NCI-H2171 treated with DMSO at 0.1 percent for 48 hours (cell line): ENCODE data around the gene RAI1.

Experiments
- DNase-seq: peaks from one replicate; lab custom pipeline; 2025; lab: John Stamatoyannopoulos, UW

Gene RAI1

DNA sequence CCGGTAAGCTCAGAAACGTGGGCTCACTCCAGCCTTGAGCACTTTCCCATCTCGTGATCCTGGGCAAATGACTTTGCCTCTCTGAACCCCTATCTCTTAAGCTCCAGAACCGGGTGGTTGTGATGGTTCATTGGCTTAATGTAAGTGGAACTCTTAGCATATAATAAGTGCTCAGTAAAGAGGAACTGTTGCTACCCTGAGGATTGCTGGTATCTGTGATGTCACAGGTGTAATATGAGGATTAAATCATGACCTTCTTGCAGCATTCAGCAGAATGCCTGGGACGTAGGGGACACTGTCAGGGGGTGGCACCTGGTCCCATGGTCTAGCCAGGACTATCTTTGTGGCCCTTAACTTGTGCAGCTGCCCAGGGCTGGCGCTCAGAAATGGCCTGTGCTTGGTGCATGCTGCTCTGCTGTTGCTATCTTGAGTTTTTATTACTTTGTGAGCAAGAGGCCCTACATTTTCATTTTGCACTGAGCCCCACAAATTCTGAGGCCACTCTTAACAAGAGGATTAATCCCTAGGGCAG lies 86.7 kb downstream of the RAI1 start:
- no peak for DNase-seq

- no peak for DNase-seq
Measured at GRCh38 chr17:17768424-17769088, 87.3 kb downstream of the RAI1 start.

DNA sequence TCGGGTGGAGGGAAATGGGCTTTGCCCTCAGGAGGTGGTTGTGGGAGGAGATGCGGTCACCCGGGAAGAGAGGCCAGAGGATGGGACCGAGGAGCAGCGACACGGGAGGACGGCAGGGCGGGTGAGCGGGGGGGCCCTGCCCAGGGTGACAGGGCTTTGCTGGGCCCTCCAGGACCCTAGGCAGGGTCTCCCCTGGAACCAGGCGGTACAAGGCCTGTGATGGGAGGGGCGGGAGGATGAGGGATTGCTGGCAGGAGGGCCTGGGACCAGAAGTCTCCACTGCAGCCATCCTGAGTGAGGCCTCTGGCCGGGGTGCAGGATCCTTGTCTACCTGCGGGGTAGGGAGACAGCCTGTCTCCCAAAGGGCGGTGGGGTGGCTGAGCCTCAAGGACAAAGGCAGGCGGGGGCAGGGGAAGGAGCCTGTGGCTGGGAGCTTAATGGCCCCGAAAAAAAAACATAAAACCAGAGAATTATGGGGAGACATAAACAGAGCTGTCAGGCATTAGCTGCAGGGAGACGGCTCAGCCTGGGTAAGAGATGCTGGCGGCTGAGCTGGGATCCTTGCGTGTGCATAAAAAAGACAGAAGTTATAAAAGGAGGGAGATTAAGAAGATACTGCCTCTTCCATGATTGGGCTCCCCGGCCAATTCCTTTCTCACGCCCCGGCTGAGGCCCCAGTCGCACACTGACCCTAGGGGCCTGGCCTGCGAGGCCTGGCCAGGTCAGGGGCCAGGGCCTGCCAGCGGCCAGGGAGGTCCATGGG lies 88.8 kb downstream of the RAI1 start:
- DNase-seq = peak; percentile 8

DNA sequence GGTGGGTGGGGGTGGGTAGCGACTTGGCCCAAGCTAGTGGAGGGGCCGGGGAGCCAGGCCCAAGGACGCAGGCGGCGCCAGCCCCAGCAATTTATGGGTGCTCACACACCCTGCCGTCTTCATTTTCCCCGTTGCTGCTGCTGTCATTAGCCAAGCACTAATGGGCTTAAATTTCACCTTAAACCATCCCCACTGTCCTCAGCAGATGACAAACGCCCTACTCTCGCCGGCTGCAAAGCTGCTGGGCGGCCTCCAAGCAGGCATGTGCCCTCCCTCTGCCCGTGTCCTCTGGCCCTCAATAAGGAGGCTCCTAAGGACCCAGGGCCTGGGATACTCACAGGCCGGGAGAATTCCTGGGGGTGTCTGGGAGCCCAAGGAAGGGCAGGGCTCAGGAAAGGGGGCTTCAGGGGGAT lies 89.4 kb downstream of the RAI1 start:
- no peak for DNase-seq

DNA sequence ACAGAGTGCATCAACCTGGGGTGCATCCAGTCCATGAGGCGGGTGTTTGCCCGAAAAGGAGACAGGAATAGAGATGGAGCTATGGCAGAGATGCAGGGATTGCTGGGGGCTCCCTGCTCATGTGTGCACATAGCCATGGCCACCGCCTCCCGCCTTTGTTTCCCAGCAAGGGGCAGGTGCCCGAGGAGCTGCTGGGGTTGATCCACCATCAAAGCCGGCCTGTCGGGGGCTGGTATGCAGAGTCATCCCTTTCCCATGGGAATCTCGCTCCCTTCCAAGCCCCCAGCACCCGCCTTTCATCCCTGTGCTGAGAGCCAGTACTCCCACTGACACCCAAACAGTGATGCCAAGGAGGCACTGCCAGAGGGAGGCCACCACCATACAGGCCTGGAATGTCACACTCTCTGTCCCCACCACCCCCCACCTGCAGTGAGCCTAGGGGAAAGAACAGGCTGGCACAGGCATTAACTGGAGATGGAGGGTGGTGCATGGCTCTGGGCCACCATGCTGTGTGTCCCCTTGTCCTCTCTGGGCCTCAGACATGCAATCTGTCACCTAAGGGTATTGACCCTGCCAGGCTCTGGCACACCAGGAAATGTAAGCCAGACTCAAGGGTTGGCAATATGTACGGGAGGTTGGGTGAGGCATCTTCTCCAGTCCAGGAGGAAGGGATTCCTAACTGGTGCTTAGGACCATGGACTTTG lies 90.4 kb downstream of the RAI1 start:
- no peak for DNase-seq

GRCh38 chr17:17772231-17772630 lies 91.0 kb downstream of the RAI1 start:
- DNase-seq = no peak

DNA sequence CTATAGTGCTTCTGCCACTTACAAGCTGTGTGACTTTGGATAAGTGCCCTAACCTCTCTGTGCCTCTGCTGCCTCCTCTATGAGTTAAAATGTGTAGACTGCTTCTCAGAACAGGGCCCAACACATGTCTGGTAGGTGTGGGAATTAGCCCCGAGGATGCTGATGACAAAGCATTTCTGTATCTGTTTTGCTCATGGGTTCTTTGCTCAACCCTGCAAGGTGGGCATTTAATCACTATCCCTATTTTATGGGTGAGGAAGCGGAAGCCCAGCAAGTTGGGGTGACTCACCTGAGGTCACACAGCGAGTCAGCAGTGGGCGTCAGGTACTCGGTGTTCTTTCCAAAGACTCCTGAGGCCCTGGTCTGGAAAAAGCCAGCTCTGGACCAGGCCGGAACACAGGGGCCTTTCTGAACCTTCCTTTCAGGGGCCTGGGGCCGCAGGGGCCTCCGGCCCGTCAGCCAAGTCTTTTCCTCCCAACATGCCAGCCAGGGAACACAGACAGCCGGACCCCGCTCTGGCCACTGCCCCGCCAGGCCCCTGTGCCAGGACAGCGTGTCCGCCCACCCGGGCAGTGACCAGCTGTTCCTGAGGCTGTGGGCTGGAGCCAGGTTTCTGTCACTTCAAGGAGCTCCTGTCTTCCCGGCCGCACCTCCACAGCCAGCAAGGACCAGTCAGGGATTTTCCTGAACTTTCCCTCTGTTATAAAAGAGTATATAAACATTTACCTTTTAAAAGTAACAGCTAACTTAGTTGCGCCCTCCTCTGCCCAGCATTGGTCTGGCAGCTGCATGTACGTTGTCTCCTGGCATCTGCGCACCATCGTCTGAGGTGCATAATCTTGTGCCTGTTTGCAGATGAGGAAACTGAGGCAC lies 93.0 kb downstream of the RAI1 start:
- DNase-seq = no peak

- DNase-seq = no peak
Measured at GRCh38 chr17:17776889-17777288, 95.6 kb downstream of the RAI1 start.

- no peak for DNase-seq
Measured at GRCh38 chr17:17778308-17779014, 97.2 kb downstream of the RAI1 start.

DNA sequence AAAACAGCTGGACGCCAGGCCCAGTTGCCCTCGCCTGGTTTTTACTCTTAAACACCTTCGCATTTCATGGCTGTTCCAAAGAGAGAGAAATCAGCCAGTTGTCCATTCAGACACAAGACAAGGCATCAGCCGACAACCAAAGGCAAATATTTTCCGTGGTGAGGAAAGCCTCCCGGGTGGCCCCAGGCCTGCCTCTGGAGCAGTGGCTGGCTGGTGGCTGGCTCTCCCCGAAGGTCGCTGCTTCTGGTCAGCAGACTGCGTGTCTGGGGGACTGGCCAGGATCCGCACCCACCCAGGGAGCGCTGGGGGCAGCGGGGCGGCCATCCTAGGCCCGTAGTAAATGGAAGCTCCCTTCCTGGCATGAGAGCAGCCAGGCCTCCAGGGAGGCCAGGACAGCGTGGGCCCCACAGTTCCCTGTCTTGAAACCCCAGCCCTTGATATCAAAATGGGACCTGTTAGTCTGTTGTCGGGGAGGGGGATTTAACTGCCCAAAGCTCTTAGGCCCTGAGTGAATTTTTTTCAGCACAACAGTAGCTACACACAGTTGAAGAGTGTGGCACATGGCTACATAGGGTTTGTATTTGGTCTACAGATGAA lies 97.9 kb downstream of the RAI1 start:
- DNase-seq = no peak

DNA sequence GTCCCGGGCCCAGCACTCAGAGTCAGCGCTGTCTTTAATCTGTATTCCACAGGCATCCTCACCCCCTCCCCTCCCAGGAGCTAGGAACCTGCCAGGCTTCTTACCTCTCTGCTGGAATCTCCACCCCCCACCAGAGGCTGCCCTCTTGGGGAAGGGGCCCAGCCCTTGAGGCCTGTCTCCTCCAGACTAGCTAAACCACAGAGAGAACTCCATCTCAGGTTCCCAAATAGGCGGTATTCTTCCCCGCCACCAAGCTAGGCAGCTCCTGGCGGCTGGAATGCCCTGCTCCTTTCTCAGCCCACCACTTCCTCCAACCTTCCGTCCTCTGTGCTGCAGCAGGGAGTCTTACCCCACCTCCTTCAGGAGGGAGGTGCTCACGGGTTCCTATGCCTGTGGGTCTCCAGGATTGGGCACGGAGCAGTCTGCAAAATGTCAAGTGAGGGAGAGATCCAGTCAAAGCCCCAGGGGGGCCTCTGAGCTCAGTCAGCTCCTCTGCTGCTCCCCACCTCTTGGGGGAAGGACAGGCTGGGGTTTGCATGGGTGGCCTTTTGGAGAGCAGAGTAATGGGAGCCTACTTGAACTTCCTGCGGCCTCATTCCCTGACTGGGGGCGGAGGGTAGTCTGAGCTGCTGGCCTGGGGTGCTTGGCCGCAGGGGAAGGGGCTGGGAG lies 99.8 kb downstream of the RAI1 start:
- DNase-seq = peak; percentile 87

DNA sequence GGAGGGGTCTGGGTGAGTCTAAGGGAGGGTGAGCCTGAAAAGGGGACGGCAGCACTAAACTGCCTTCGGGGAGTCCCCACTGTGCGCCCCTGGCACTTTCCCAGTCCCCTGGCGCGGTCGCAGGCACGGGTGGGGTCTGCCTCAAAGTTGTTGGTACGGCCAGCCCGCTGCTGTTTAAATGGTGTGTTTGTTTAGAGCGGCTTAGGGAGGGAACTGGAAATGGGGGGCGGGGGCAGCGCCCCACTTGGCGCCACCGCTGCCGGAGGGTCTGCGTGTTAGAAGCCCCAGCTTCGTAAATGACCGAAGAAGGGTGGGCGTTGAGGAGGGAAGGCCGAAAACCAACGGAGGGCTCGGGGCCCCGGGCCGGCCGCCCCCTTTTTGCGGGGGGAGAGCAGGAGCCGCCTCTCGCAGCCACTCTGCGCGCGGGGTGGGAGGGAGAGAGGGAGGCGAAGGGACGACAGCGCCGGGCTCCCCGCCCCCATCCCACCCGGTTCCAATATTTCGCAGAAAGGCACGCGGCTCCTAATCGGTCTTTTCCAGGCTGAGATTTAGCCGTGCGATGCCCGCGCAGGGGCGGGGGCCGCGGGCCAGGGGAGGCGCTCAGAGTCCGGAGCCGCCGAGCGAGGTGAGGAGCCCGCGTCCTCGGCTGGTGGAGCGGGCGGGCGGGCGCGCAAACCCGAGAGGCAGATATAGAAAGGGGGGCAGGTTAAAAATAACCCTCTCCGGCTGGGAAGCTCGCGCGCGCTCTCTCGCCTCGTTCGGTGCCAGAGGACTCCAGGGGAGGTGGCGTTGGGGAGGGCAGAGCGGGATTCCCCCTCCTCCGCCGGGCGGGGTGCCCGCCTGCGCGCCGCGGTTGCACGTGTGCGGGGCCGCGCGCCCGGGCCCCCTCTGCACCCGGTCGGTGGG lies 100.6 kb downstream of the RAI1 start:
- peak; percentile 82 for DNase-seq

DNA sequence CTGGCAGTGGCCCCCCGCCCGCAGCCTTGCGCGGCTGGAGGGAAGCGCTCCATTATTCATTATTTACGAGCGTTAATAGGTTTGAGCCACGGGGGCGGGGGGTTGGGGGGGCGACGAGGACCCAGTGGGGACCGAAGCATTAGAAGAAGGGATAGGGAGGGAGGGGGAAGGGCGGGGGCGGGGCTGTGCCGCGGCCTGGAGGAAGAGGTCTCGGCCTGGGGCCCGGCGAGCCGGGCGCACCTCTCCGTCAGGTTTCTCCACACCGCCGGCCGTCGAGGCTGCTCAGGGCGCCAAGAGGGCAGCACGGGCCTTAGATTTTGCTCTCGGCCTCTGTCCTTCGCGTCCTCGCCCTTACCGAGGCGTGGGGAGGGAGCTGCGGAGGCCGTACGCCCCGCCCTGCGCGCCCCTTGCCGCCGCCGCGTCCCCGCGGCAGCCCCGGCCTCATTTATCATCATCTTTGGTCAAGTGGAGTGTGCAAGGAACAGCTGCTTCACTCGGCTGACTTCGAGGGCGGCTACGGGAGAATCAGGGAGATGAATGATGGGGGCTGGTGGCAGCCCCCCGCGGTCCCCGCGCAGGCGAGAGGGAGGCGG lies 101.4 kb downstream of the RAI1 start:
- DNase-seq = peak; percentile 87

- peak; percentile 96 for DNase-seq
Measured at GRCh38 chr17:17783116-17783824, 102.0 kb downstream of the RAI1 start.

DNA sequence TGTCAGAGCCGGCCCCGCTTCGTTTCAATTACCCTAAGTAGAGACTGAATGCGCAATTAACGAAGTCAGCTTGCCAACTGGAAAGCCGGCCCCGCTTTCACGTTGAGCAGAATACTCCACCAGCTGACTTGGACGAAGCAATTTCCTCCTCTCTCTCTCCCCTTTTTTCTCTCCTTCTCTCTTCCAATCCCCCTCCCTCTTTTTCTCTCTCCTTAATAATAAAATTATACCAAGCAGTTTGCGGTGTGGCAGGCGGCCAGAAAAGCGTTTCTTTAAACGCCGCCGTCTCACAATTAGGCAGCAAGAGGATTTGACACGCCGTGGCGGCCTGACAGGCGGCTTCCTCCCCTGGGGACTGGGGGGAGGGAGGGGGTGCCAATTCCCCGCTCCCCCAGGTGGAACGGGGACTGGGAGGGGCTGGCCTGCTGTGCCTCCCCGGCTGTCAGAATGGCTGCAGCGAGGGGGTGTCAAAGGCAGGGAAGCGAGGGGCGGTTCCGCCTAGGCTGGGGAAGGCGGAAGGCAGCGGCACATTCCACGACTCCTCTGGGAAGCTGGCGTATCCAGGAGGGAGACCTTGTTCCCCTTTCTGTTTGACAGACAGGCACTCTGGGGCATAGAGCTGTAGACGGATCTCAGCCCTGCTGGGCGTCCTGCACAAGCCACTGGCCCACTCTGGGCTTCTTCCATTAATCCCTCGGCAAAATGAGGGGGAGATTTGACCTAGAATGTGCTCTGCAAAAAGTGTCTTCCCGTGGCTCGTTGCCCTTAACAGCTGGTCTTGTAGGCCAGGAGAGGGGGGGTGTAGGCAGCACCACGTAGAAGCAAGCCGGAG lies 102.8 kb downstream of the RAI1 start:
- DNase-seq = peak; percentile 90

- DNase-seq = peak; percentile 50
Measured at GRCh38 chr17:17784657-17785267, 103.5 kb downstream of the RAI1 start.

- DNase-seq = peak; percentile 22
Measured at GRCh38 chr17:17785407-17785806, 104.1 kb downstream of the RAI1 start.
